ENCODE results near the gene DAPK2.

DAPK2 gene

DNA sequence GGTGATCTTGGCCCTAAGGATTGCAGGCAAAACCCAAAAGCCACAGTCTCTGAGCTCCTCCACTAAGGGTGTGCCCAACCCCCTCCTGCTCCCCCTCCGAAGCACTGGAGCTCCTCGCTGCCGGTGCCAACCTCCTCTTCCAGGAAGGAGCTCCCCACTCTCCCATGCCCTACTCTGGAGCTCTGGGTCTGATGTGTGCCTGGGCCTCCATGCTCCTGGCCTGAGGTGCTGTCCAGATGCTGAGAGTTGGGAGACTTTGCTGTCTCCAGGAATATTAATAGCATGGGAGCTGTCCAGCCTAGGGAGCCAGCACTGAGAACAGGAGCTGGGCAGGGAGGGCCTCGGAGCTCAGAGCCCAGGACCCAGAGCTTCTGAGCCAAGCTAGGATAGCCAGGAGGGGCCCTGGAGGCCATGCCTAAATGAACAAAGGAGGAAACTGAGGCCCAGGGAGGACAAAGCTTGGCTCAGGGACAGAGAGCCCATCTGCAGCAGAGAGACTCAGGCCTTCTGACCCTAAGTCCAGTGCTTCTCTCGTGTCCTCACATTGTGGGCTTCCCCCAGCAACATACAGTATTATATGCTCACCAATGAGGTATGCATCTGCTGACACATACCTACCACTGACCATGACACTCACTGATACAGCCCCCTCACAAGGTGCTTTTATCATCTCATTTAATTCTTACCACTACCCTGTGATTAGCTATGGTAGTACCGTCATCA lies 175.6 kb downstream of the DAPK2 start:
- H3K79me1 ChIP-seq (ENCODE audit: low read length) = peaks cover 14% of the 10 kb centered on the region
- no peak overlapping the region for H2AFZ ChIP-seq (ENCODE audit: insufficient read depth, low read length, poor library complexity)
- H3K79me2 ChIP-seq (ENCODE audit: control insufficient read depth, insufficient read depth, low read length, poor library complexity) = no peaks in the 10 kb centered on the region
- H2BK12ac ChIP-seq (ENCODE audit: low read length) = no peak overlapping the region
- H2BK5ac ChIP-seq (ENCODE audit: low read depth, low read length, poor library complexity) = no peak overlapping the region
- no peak overlapping the region for H4K8ac ChIP-seq (ENCODE audit: low read depth, low read length)
- no peak overlapping the region for H3K14ac ChIP-seq (ENCODE audit: low read length)
- H2BK120ac ChIP-seq (ENCODE audit: insufficient read depth, low read length, poor library complexity) = no peak overlapping the region
- no peaks in the 10 kb centered on the region for H3K36me3 ChIP-seq (ENCODE audit: control insufficient read depth in 1 of 2, insufficient read depth in 2 of 2, low read length in 2 of 2)
- no peak overlapping the region for H3K4me2 ChIP-seq (ENCODE audit: low read length)
- H3K9me3 ChIP-seq (ENCODE audit: insufficient read depth, low read depth, low read length) = peaks cover 1% of the 10 kb centered on the region
- no peak overlapping the region for H3K4me3 ChIP-seq (ENCODE audit: low read depth, low read length)
- DNase-seq = peak; percentile 73 to 83
- H3K4ac ChIP-seq (ENCODE audit: low read depth, low read length) = no peak overlapping the region
- H3K23ac ChIP-seq (ENCODE audit: low read length) = no peak overlapping the region
- H2AK5ac ChIP-seq (ENCODE audit: low read length) = no peak overlapping the region
- no peak overlapping the region for H3K18ac ChIP-seq (ENCODE audit: low read length)
- no peak overlapping the region for H4K91ac ChIP-seq (ENCODE audit: low read depth, low read length)
- WGBS (ENCODE audit: extremely low coverage, insufficient coverage, insufficient read length) = no CpG with 5 or more reads among the region's 6 CpGs
- no peak overlapping the region for H3K9ac ChIP-seq (ENCODE audit: low read length)
- H3K27me3 ChIP-seq (ENCODE audit: insufficient read depth, low read length) = no peaks in the 10 kb centered on the region
- H3K27ac ChIP-seq (ENCODE audit: low read depth, low read length) = no peak overlapping the region
- no peak overlapping the region for H4K12ac ChIP-seq (ENCODE audit: low read depth, low read length)
- peaks cover 8 to 10% of the 10 kb centered on the region in 2 experiments for H3K4me1 ChIP-seq (ENCODE audit: control insufficient read depth in 1 of 2, insufficient read depth in 2 of 2, low read length in 2 of 2)

DNA sequence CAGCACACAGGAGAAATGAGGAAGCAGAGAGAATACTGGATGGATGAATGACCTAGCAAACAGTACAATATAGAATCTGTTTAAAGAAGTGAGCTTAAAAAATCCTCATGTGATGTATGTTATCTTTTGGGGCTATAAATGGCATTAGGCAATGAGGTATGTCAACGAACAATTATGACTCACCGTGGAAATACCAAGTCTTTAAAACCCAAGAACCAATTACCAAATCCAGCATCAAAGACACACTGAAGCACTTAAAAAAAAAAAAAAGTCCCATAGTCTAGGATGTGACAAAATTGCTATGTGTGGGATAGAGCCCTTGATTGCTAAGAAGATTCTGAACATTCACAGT lies 176.3 kb downstream of the DAPK2 start:
- Histone ChIP-seq H3K79me2 (ENCODE audit: control insufficient read depth, insufficient read depth, low read length, poor library complexity) (no peaks in the 10 kb centered on the region), H3K4me2 (ENCODE audit: low read length) (no peak overlapping the region), H3K9me3 (ENCODE audit: insufficient read depth, low read depth, low read length) (peaks cover 1% of the 10 kb centered on the region), H2BK12ac (ENCODE audit: low read length) (no peak overlapping the region), H2AFZ (ENCODE audit: insufficient read depth, low read length, poor library complexity) (no peak overlapping the region), H2BK5ac (ENCODE audit: low read depth, low read length, poor library complexity) (no peak overlapping the region), H2AK5ac (ENCODE audit: low read length) (no peak overlapping the region), H4K91ac (ENCODE audit: low read depth, low read length) (no peak overlapping the region), H3K36me3 (ENCODE audit: control insufficient read depth in 1 of 2, insufficient read depth in 2 of 2, low read length in 2 of 2) (no peaks in the 10 kb centered on the region), H3K9ac (ENCODE audit: low read length) (no peak overlapping the region), H3K14ac (ENCODE audit: low read length) (no peak overlapping the region), H2BK120ac (ENCODE audit: insufficient read depth, low read length, poor library complexity) (no peak overlapping the region), H4K12ac (ENCODE audit: low read depth, low read length) (no peak overlapping the region), H3K23ac (ENCODE audit: low read length) (no peak overlapping the region), H4K8ac (ENCODE audit: low read depth, low read length) (no peak overlapping the region), H3K79me1 (ENCODE audit: low read length) (peaks cover 10% of the 10 kb centered on the region), H3K18ac (ENCODE audit: low read length) (no peak overlapping the region), H3K4ac (ENCODE audit: low read depth, low read length) (no peak overlapping the region), H3K27me3 (ENCODE audit: insufficient read depth, low read length) (no peaks in the 10 kb centered on the region), H3K27ac (ENCODE audit: low read depth, low read length) (no peak overlapping the region), H3K4me3 (ENCODE audit: low read depth, low read length) (no peak overlapping the region), H3K4me1 (ENCODE audit: control insufficient read depth in 1 of 2, insufficient read depth in 2 of 2, low read length in 2 of 2) (peaks cover 5 to 6% of the 10 kb centered on the region in 2 experiments)
- no CpG with 5 or more reads among the region's 2 CpGs for WGBS (ENCODE audit: extremely low coverage, insufficient coverage, insufficient read length)
- no peak for DNase-seq

DNA sequence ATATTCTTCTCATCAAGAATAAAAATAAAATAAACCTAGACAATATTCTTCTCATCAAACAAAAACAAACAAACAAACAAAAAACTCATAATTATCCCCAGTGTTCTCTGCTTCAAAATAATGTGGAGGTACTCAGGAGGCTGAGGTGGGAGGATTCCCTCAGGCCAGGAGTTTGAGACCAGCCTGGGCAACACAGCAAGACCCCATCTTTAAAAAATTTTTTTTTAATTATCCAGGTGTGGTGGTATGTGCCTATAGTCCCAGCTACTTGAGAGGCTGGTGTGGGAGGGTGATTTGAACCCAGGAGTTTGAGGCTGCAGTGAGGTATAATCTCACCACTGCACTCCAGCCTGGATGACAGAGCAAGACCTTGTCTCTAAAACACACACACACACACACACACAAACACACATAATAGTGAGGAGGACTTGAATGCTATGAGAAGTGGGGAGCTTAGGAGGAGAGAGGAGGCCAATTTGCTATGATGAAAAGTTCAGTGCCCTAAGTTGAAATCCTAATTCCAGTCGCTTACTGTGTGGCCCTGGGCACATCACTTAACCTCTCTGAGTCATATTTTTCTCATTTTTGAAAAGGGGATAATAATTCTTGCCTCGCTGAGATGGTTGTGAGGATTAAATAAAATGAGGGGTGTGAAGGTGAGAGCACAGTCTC lies 176.8 kb downstream of the DAPK2 start:
- Histone ChIP-seq H2BK120ac (ENCODE audit: insufficient read depth, low read length, poor library complexity) (no peak overlapping the region), H3K18ac (ENCODE audit: low read length) (no peak overlapping the region), H3K27me3 (ENCODE audit: insufficient read depth, low read length) (no peaks in the 10 kb centered on the region), H3K4me1 (ENCODE audit: control insufficient read depth in 1 of 2, insufficient read depth in 2 of 2, low read length in 2 of 2) (peaks cover 4 to 5% of the 10 kb centered on the region in 2 experiments), H2BK5ac (ENCODE audit: low read depth, low read length, poor library complexity) (no peak overlapping the region), H3K4me2 (ENCODE audit: low read length) (no peak overlapping the region), H3K36me3 (ENCODE audit: control insufficient read depth in 1 of 2, insufficient read depth in 2 of 2, low read length in 2 of 2) (no peaks in the 10 kb centered on the region), H3K9me3 (ENCODE audit: insufficient read depth, low read depth, low read length) (peaks cover 1% of the 10 kb centered on the region), H3K79me2 (ENCODE audit: control insufficient read depth, insufficient read depth, low read length, poor library complexity) (no peaks in the 10 kb centered on the region), H3K4ac (ENCODE audit: low read depth, low read length) (no peak overlapping the region), H4K8ac (ENCODE audit: low read depth, low read length) (no peak overlapping the region), H3K27ac (ENCODE audit: low read depth, low read length) (no peak overlapping the region), H2AK5ac (ENCODE audit: low read length) (no peak overlapping the region), H3K79me1 (ENCODE audit: low read length) (peaks cover 8% of the 10 kb centered on the region), H3K9ac (ENCODE audit: low read length) (no peak overlapping the region), H2BK12ac (ENCODE audit: low read length) (no peak overlapping the region), H4K12ac (ENCODE audit: low read depth, low read length) (no peak overlapping the region), H3K14ac (ENCODE audit: low read length) (no peak overlapping the region), H4K91ac (ENCODE audit: low read depth, low read length) (no peak overlapping the region), H2AFZ (ENCODE audit: insufficient read depth, low read length, poor library complexity) (no peak overlapping the region), H3K4me3 (ENCODE audit: low read depth, low read length) (no peak overlapping the region), H3K23ac (ENCODE audit: low read length) (no peak overlapping the region)
- WGBS (ENCODE audit: extremely low coverage, insufficient coverage, insufficient read length) = no CpG with 5 or more reads among the region's 2 CpGs
- DNase-seq = no peak

- no peak overlapping the region for H4K8ac ChIP-seq (ENCODE audit: low read depth, low read length)
- peak overlapping the region; percentile 6 for H3K14ac ChIP-seq (ENCODE audit: low read length)
- no peaks in the 10 kb centered on the region for H3K27me3 ChIP-seq (ENCODE audit: insufficient read depth, low read length)
- no peak overlapping the region for H3K4me3 ChIP-seq (ENCODE audit: low read depth, low read length)
- peak overlapping the region; percentile 20 for H2AK5ac ChIP-seq (ENCODE audit: low read length)
- H2BK5ac ChIP-seq (ENCODE audit: low read depth, low read length, poor library complexity) = no peak overlapping the region
- H3K4ac ChIP-seq (ENCODE audit: low read depth, low read length) = no peak overlapping the region
- no peak overlapping the region for H3K4me2 ChIP-seq (ENCODE audit: low read length)
- H3K23ac ChIP-seq (ENCODE audit: low read length) = no peak overlapping the region
- H4K91ac ChIP-seq (ENCODE audit: low read depth, low read length) = no peak overlapping the region
- H4K12ac ChIP-seq (ENCODE audit: low read depth, low read length) = no peak overlapping the region
- H3K27ac ChIP-seq (ENCODE audit: low read depth, low read length) = no peak overlapping the region
- H3K9me3 ChIP-seq (ENCODE audit: insufficient read depth, low read depth, low read length) = no peaks in the 10 kb centered on the region
- peaks cover 16% of the 10 kb centered on the region for H3K79me1 ChIP-seq (ENCODE audit: low read length)
- no peaks in the 10 kb centered on the region for H3K79me2 ChIP-seq (ENCODE audit: control insufficient read depth, insufficient read depth, low read length, poor library complexity)
- H3K36me3 ChIP-seq (ENCODE audit: control insufficient read depth in 1 of 2, insufficient read depth in 2 of 2, low read length in 2 of 2) = no peaks in the 10 kb centered on the region
- peak overlapping the region; percentile 47 for H2BK12ac ChIP-seq (ENCODE audit: low read length)
- H3K4me1 ChIP-seq (ENCODE audit: control insufficient read depth in 1 of 2, insufficient read depth in 2 of 2, low read length in 2 of 2) = peaks cover 13 to 17% of the 10 kb centered on the region in 2 experiments
- H3K9ac ChIP-seq (ENCODE audit: low read length) = no peak overlapping the region
- no peak overlapping the region for H3K18ac ChIP-seq (ENCODE audit: low read length)
- H2AFZ ChIP-seq (ENCODE audit: insufficient read depth, low read length, poor library complexity) = no peak overlapping the region
- no peak overlapping the region for H2BK120ac ChIP-seq (ENCODE audit: insufficient read depth, low read length, poor library complexity)
- DNase-seq = no peak
- WGBS (ENCODE audit: extremely low coverage, insufficient coverage, insufficient read length) = no CpG with 5 or more reads among the region's 3 CpGs
Observed at GRCh38 chr15:63864186-63864585, 182.1 kb downstream of the DAPK2 start.
